ENCODE results near the gene SMARCC1.

SMARCC1 gene

DNA sequence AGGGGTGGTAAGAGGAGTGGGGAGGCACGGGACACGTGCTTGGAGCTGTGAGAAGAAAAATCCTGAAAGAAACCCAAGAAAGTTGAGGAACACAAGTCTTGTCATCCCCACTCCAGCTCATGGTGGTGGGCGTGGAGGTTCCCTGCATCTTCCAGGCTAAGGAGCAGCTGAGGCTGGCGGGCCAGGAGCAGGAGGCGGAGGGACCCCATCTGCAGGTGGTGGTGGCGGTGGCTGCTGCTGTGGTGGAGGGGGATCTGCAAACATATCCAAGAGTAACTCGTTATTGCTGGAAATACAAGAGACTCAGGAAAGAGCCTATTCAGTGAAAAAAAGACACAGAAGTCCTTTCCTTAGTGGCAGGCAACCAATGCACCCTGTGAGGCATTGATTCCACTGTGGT is 193.6 kb downstream of the SMARCC1 start:
- Histone ChIP-seq H3K79me2 (ENCODE audit: low read length) (no peaks in the 10 kb centered on the region), H3K4me1 (ENCODE audit: low read length) (no peaks in the 10 kb centered on the region), H4K20me1 (ENCODE audit: insufficient read depth, low read length) (no peaks in the 10 kb centered on the region), H2AFZ (ENCODE audit: low read length) (no peak overlapping the region), H3K9me3 (replicated peaks; ENCODE audit: insufficient read depth, low read length) (no peaks in the 10 kb centered on the region), H3K36me3 (replicated peaks; ENCODE audit: insufficient read depth, low read length) (no peaks in the 10 kb centered on the region), H3K27me3 (replicated peaks; ENCODE audit: insufficient read depth, low read length) (no peaks in the 10 kb centered on the region), H3K4me2 (ENCODE audit: low read depth, low read length) (no peak overlapping the region), H3K9ac (ENCODE audit: low read length) (no peak overlapping the region), H3F3A (ENCODE audit: insufficient read depth, low read length) (no peaks in the 10 kb centered on the region), H3K27ac (ENCODE audit: low read length) (no peak overlapping the region), H3K4me3 (ENCODE audit: low read length) (no peak overlapping the region), H3K9me2 (replicated peaks; ENCODE audit: insufficient read depth, low read length) (no peaks in the 10 kb centered on the region)
- no peak for TF ChIP-seq EZH2phosphoT487 (IDR thresholded peaks at IDR 0.05; ENCODE audit: low read length)
- DNase-seq = no peak

DNA sequence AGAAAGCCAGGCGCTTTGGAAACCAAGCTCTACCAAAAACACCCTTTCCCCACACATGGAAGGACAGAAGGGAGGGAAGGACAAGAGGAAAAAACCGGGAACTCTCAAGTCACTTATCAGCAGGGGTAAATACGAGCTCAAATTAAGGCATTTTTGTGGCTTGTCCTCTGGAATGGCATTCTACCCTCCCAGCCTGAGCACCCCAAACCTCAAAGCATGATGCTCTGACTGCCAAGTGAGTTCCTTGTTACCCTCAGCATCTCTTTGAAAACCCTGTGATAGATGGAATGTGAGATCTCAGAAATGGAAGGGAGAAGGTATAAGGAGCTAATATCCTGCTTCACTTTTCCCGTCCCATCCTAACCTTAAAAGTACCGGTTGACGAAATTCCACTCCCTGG is 194.9 kb downstream of the SMARCC1 start:
- TF ChIP-seq, protein P1, sequence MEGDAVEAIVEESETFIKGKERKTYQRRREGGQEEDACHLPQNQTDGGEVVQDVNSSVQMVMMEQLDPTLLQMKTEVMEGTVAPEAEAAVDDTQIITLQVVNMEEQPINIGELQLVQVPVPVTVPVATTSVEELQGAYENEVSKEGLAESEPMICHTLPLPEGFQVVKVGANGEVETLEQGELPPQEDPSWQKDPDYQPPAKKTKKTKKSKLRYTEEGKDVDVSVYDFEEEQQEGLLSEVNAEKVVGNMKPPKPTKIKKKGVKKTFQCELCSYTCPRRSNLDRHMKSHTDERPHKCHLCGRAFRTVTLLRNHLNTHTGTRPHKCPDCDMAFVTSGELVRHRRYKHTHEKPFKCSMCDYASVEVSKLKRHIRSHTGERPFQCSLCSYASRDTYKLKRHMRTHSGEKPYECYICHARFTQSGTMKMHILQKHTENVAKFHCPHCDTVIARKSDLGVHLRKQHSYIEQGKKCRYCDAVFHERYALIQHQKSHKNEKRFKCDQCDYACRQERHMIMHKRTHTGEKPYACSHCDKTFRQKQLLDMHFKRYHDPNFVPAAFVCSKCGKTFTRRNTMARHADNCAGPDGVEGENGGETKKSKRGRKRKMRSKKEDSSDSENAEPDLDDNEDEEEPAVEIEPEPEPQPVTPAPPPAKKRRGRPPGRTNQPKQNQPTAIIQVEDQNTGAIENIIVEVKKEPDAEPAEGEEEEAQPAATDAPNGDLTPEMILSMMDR (IDR thresholded peaks at IDR 0.05; ENCODE audit: low read length) = no peak
- TF ChIP-seq EZH2 (optimal IDR thresholded peaks at IDR 0.05; ENCODE audit: low read depth, low read length) (no peak), EZH2phosphoT487 (IDR thresholded peaks at IDR 0.05; ENCODE audit: low read length) (no peak)
- no peaks in the 10 kb centered on the region for H3K4me1 ChIP-seq (ENCODE audit: low read length)
- H3F3A ChIP-seq (ENCODE audit: insufficient read depth, low read length) = no peaks in the 10 kb centered on the region; the same call in 1 of the 2 replicates
- H3K27ac ChIP-seq (ENCODE audit: low read length) = no peak overlapping the region
- H3K4me3 ChIP-seq (ENCODE audit: low read length) = no peak overlapping the region
- DNase-seq = no peak
- H3K9me2 ChIP-seq (replicated peaks; ENCODE audit: insufficient read depth, low read length) = no peaks in the 10 kb centered on the region
- no peak overlapping the region for H3K4me2 ChIP-seq (ENCODE audit: low read depth, low read length)
- no peaks in the 10 kb centered on the region for H3K79me2 ChIP-seq (ENCODE audit: low read length)
- no peaks in the 10 kb centered on the region for H3K27me3 ChIP-seq (replicated peaks; ENCODE audit: insufficient read depth, low read length)
- H4K20me1 ChIP-seq (ENCODE audit: insufficient read depth, low read length) = no peaks in the 10 kb centered on the region
- H2AFZ ChIP-seq (ENCODE audit: low read length) = no peak overlapping the region
- H3K9me3 ChIP-seq (replicated peaks; ENCODE audit: insufficient read depth, low read length) = no peaks in the 10 kb centered on the region
- H3K36me3 ChIP-seq (replicated peaks; ENCODE audit: insufficient read depth, low read length) = no peaks in the 10 kb centered on the region
- H3K9ac ChIP-seq (ENCODE audit: low read length) = no peak overlapping the region

DNA sequence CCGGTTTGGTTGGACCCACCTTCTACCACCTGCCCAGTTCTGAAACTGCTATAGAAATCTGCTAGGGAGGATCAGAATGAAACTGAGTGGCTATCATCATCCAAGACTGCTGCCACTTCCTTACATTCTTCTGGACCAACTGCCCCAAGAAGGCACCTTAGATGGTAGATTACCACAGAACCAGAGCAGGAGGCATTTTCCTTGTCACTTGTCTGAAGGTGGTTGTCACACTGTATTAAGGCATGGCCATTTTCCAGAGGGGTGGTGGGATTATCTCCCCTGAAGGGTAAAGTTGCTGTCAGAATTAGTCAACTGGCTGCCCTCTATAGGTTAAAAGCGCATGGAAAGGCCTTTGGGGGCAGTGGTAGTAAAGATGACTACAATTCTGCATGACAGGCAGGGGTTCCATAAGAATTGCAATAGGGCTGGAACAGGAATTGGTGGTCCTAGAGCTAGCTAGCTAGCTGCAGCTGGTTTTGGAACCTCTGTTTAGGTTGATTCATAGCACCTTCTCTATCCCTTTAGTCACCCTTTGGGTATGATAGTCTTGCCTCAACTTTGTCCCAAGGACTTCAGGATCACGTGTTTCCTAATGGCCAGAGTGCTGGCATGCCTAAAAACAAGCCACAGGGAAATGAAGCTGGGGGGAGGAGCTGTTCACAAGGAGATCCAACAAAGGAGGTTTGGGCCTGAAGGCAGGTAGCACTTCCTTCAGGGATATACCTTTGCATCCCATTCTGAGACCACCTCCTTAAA is 198.2 kb downstream of the SMARCC1 start:
- TF ChIP-seq, protein P1 (IDR thresholded peaks at IDR 0.05; ENCODE audit: low read length) = no peak
- no peaks in the 10 kb centered on the region for H4K20me1 ChIP-seq (ENCODE audit: insufficient read depth, low read length)
- no peaks in the 10 kb centered on the region for H3K4me1 ChIP-seq (ENCODE audit: low read length)
- no peak overlapping the region for H3K27ac ChIP-seq (ENCODE audit: low read length)
- no peak overlapping the region for H3K4me2 ChIP-seq (ENCODE audit: low read depth, low read length)
- DNase-seq = no peak
- H2AFZ ChIP-seq (ENCODE audit: low read length) = no peak overlapping the region
- no peaks in the 10 kb centered on the region for H3K36me3 ChIP-seq (replicated peaks; ENCODE audit: insufficient read depth, low read length)
- no peak overlapping the region for H3K9ac ChIP-seq (ENCODE audit: low read length)
- no peaks in the 10 kb centered on the region for H3K9me3 ChIP-seq (replicated peaks; ENCODE audit: insufficient read depth, low read length)
- H3F3A ChIP-seq (ENCODE audit: insufficient read depth, low read length) = peaks cover 7% of the 10 kb centered on the region
- H3K27me3 ChIP-seq (replicated peaks; ENCODE audit: insufficient read depth, low read length) = peaks cover 13% of the 10 kb centered on the region
- no peaks in the 10 kb centered on the region for H3K79me2 ChIP-seq (ENCODE audit: low read length)
- no peak overlapping the region for H3K4me3 ChIP-seq (ENCODE audit: low read length)
- H3K9me2 ChIP-seq (replicated peaks; ENCODE audit: insufficient read depth, low read length) = no peaks in the 10 kb centered on the region

DNA sequence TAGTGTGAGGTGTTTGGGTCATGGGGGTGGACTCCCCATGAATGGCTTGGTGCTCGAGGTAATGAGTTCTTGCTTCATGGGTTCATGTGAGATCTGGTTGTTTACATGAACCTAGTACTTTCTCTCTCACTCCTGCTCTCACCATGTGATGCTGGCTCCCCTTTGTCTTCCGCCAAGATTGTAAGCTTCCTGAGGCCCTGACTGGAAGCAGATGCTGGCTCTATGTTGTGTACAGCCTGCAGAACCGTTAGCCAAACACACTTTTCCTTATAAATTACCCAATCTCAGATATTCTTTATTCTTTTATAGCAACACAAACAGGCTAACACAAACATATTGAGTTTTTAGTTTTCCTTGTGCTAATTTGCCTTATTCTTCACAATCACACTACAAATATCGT is 199.9 kb downstream of the SMARCC1 start:
- TF ChIP-seq, protein P1 (IDR thresholded peaks at IDR 0.05; ENCODE audit: low read length) = no peak
- TF ChIP-seq EZH2 (optimal IDR thresholded peaks at IDR 0.05; ENCODE audit: low read depth, low read length) (no peak), EZH2phosphoT487 (IDR thresholded peaks at IDR 0.05; ENCODE audit: low read length) (no peak)
- Histone ChIP-seq H3F3A (ENCODE audit: insufficient read depth, low read length) (peaks cover 7% of the 10 kb centered on the region), H2AFZ (ENCODE audit: low read length) (no peak overlapping the region), H3K9me3 (replicated peaks; ENCODE audit: insufficient read depth, low read length) (no peaks in the 10 kb centered on the region), H3K4me3 (ENCODE audit: low read length) (no peak overlapping the region), H3K9ac (ENCODE audit: low read length) (no peak overlapping the region), H3K36me3 (replicated peaks; ENCODE audit: insufficient read depth, low read length) (no peaks in the 10 kb centered on the region), H3K4me2 (ENCODE audit: low read depth, low read length) (no peak overlapping the region), H3K9me2 (replicated peaks; ENCODE audit: insufficient read depth, low read length) (no peaks in the 10 kb centered on the region), H3K27ac (ENCODE audit: low read length) (no peak overlapping the region), H3K79me2 (ENCODE audit: low read length) (no peaks in the 10 kb centered on the region), H3K4me1 (ENCODE audit: low read length) (no peaks in the 10 kb centered on the region), H4K20me1 (ENCODE audit: insufficient read depth, low read length) (no peaks in the 10 kb centered on the region), H3K27me3 (replicated peaks; ENCODE audit: insufficient read depth, low read length) (peaks cover 13% of the 10 kb centered on the region)
- DNase-seq = peak; percentile 3
